Mammary epithelial cell (primary cell): ENCODE measurements around the gene RHEB.

Experiments used
- CTCF ChIP-seq, 2 donors: IDR thresholded peaks in 1 of 2; conservative IDR thresholded peaks in 1 of 2; 2 replicates each; pipeline ENCODE4 v1.5.1; 2011 to 2012; ENCODE audit warnings: inconsistent platforms in 2 of 2, low read length in 2 of 2, mild to moderate bottlenecking in 2 of 2, control low read depth in 1 of 2, low read depth in 1 of 2; ENCODE audit not compliant: insufficient read depth in 1 of 2; ENCODE audit errors: extremely low read depth in 1 of 2
- EZH2 ChIP-seq: IDR thresholded peaks from 2 replicates; pipeline ENCODE4 v1.6.1; 2012; ENCODE audit warnings: low read length, inconsistent platforms, borderline replicate concordance

- peak; percentile 19 to 24 for TF ChIP-seq CTCF (conservative IDR thresholded peaks at IDR 0.05 in 1 of 2, IDR thresholded peaks at IDR 0.05 in 1 of 2; ENCODE audit: extremely low read depth in 1 of 2, insufficient read depth in 1 of 2, low read depth in 1 of 2, low read length in 2 of 2)
- TF ChIP-seq EZH2 = no peak
Observed at GRCh38 chr7:151518105-151518946, 1.4 kb downstream of the RHEB start.
